ENCODE data around the gene JAG2.

JAG2 gene

DNA sequence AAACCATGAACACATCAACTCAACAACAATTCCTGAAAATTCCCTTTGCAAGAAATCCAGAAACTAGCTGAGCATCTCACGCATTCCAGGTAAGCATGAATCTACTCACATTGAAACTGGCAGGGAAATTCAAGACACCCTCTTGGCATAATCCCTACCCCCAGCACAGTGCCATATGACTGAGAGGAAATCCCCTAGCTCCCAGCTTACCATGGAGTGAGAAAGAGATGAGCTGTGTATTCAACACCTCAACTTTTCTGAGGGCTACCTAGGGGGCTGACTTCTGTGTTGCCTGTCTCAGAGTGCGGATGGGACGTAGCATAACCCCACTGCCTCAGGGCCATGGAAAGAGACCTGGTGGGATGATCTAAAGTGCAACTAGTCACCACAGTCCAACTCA is 65.7 kb downstream of the JAG2 start:
- Histone ChIP-seq H3K9ac (ENCODE audit: insufficient read length, low read depth) (no peak overlapping the region), H3K27me3 (ENCODE audit: insufficient read depth, insufficient read length) (no peaks in the 10 kb centered on the region)

GRCh38 chr14:105102361-105102870 is 66.2 kb downstream of the JAG2 start:
- TF ChIP-seq SUZ12 (IDR thresholded peaks at IDR 0.05; ENCODE audit: extremely low read depth, insufficient read depth, insufficient read length) (no peak), ZNF274 (IDR thresholded peaks at IDR 0.05; ENCODE audit: low read depth, low read length) (no peak), YY1 (IDR thresholded peaks at IDR 0.05; ENCODE audit: insufficient read depth, insufficient read length) (no peak)
- Histone ChIP-seq H3K27me3 (ENCODE audit: insufficient read depth, insufficient read length) (no peaks in the 10 kb centered on the region), H3K9ac (ENCODE audit: insufficient read length, low read depth) (no peak overlapping the region), H3K4me1 (ENCODE audit: insufficient read depth, insufficient read length) (no peaks in the 10 kb centered on the region), H3K9me3 (ENCODE audit: insufficient read depth, low read length) (peaks cover 22% of the 10 kb centered on the region; the same call in 1 of the 2 replicates), H3K4me3 (ENCODE audit: insufficient read length, low read depth) (no peak overlapping the region), H3K36me3 (ENCODE audit: insufficient read depth, insufficient read length, low read length) (no peaks in the 10 kb centered on the region)
- DNase-seq (ENCODE audit: low read depth, low spot score) = no peak

More for the DNA sequence above, 65.7 kb downstream of the JAG2 start:
- Histone ChIP-seq H3K4me1 (ENCODE audit: insufficient read depth, insufficient read length) (no peaks in the 10 kb centered on the region), H3K4me3 (ENCODE audit: insufficient read length, low read depth) (no peak overlapping the region), H3K36me3 (ENCODE audit: insufficient read depth, insufficient read length, low read length) (no peaks in the 10 kb centered on the region), H3K9me3 (ENCODE audit: insufficient read depth, low read length) (peaks cover 22% of the 10 kb centered on the region; the same call in 1 of the 2 replicates)
- no peak for TF ChIP-seq YY1 (IDR thresholded peaks at IDR 0.05; ENCODE audit: insufficient read depth, insufficient read length)
- TF ChIP-seq ZNF274 (IDR thresholded peaks at IDR 0.05; ENCODE audit: low read depth, low read length) = no peak
- TF ChIP-seq SUZ12 (IDR thresholded peaks at IDR 0.05; ENCODE audit: extremely low read depth, insufficient read depth, insufficient read length) = no peak
- no peak for DNase-seq (ENCODE audit: low read depth, low spot score)

- Histone ChIP-seq H3K4me1 (ENCODE audit: insufficient read depth, insufficient read length) (no peaks in the 10 kb centered on the region), H3K36me3 (ENCODE audit: insufficient read depth, insufficient read length, low read length) (no peaks in the 10 kb centered on the region), H3K9ac (ENCODE audit: insufficient read length, low read depth) (no peak overlapping the region), H3K9me3 (ENCODE audit: insufficient read depth, low read length) (peaks cover 22% of the 10 kb centered on the region; the same call in 1 of the 2 replicates), H3K4me3 (ENCODE audit: insufficient read length, low read depth) (no peak overlapping the region), H3K27me3 (ENCODE audit: insufficient read depth, insufficient read length) (no peaks in the 10 kb centered on the region)
- DNase-seq (ENCODE audit: low read depth, low spot score) = no peak
- no peak for TF ChIP-seq YY1 (IDR thresholded peaks at IDR 0.05; ENCODE audit: insufficient read depth, insufficient read length)
- no peak for TF ChIP-seq ZNF274 (IDR thresholded peaks at IDR 0.05; ENCODE audit: low read depth, low read length)
- no peak for TF ChIP-seq SUZ12 (IDR thresholded peaks at IDR 0.05; ENCODE audit: extremely low read depth, insufficient read depth, insufficient read length)
Measured at GRCh38 chr14:105100910-105101309, 67.7 kb downstream of the JAG2 start.

DNA sequence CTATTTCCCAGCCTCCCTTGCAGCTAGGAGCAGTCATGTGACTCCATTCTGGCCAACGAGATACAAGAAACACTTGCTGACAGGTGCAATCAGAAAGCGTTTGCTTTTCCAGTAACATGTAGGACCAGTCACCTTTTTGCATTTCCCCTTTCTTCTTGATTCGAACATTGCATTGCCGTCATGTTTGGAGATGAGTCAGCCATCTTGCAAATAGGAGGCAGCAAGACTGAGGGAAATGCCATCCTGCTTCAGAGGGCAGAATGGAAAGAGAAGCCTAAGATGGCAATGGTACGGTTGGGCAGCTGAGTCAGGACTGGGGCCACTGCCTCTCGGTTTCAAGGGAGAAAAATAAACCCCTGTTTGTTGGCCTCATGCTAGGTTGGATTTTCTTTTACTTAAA is 68.8 kb downstream of the JAG2 start:
- no peak for DNase-seq (ENCODE audit: low read depth, low spot score)
- TF ChIP-seq SUZ12 (IDR thresholded peaks at IDR 0.05; ENCODE audit: extremely low read depth, insufficient read depth, insufficient read length) (no peak), ZNF274 (IDR thresholded peaks at IDR 0.05; ENCODE audit: low read depth, low read length) (no peak), YY1 (IDR thresholded peaks at IDR 0.05; ENCODE audit: insufficient read depth, insufficient read length) (no peak)
- H3K27me3 ChIP-seq (ENCODE audit: insufficient read depth, insufficient read length) = peaks cover 4% of the 10 kb centered on the region
- no peak overlapping the region for H3K9ac ChIP-seq (ENCODE audit: insufficient read length, low read depth)
- peaks cover 22% of the 10 kb centered on the region; the same call in 1 of the 2 replicates for H3K9me3 ChIP-seq (ENCODE audit: insufficient read depth, low read length)
- no peaks in the 10 kb centered on the region for H3K4me1 ChIP-seq (ENCODE audit: insufficient read depth, insufficient read length)
- no peak overlapping the region for H3K4me3 ChIP-seq (ENCODE audit: insufficient read length, low read depth)
- H3K36me3 ChIP-seq (ENCODE audit: insufficient read depth, insufficient read length, low read length) = no peaks in the 10 kb centered on the region

DNA sequence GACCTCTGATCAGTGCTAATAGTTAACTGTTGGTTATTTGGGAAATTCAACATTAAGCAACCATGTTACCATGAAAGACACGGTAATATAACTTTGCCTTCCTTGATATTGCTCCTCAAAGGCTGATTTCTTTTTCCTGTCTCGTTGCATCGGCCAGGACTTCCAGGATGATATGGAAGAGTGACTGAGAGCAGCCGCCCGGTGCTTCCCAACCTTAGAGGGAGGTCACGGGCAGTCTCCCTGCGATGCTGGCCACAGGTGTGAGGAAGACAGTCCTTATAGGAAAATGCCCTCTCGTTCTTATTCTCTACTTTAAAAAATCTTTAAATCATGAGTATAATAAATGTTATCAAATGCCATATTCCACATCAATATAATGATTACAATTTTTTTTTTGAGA is 70.3 kb downstream of the JAG2 start:
- peaks cover 7% of the 10 kb centered on the region for H3K4me1 ChIP-seq (ENCODE audit: insufficient read depth, insufficient read length)
- H3K27me3 ChIP-seq (ENCODE audit: insufficient read depth, insufficient read length) = peaks cover 7% of the 10 kb centered on the region
- peaks cover 22% of the 10 kb centered on the region; the same call in 1 of the 2 replicates for H3K9me3 ChIP-seq (ENCODE audit: insufficient read depth, low read length)
- no peak for DNase-seq (ENCODE audit: low read depth, low spot score)
- no peaks in the 10 kb centered on the region for H3K36me3 ChIP-seq (ENCODE audit: insufficient read depth, insufficient read length, low read length)
- no peak overlapping the region for H3K9ac ChIP-seq (ENCODE audit: insufficient read length, low read depth)
- H3K4me3 ChIP-seq (ENCODE audit: insufficient read length, low read depth) = no peak overlapping the region
- no peak for TF ChIP-seq SUZ12 (IDR thresholded peaks at IDR 0.05; ENCODE audit: extremely low read depth, insufficient read depth, insufficient read length)

DNA sequence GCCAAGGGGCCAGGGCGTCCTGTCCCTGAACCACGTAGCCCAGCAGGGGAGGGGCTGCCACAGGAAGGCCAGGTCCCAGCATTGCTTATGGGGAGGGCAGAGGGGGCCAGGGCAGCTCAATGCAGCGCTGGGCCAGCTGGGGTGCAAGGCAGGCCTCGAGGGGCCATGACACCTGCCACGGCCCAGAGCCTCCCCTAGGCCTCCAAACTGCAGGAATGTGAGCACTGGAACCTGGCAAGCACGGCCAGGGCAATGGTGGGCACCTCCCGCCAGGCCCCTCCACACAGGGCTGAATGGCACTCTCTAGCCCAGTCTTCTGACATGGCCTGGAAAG is 70.8 kb downstream of the JAG2 start:
- H3K9ac ChIP-seq (ENCODE audit: insufficient read length, low read depth) = no peak overlapping the region
- no peaks in the 10 kb centered on the region for H3K36me3 ChIP-seq (ENCODE audit: insufficient read depth, insufficient read length, low read length)
- DNase-seq (ENCODE audit: low read depth, low spot score) = no peak
- TF ChIP-seq ZNF274 (IDR thresholded peaks at IDR 0.05; ENCODE audit: low read depth, low read length) (no peak), YY1 (IDR thresholded peaks at IDR 0.05; ENCODE audit: insufficient read depth, insufficient read length) (no peak), SUZ12 (IDR thresholded peaks at IDR 0.05; ENCODE audit: extremely low read depth, insufficient read depth, insufficient read length) (no peak)
- no peak overlapping the region for H3K4me3 ChIP-seq (ENCODE audit: insufficient read length, low read depth)
- H3K27me3 ChIP-seq (ENCODE audit: insufficient read depth, insufficient read length) = peaks cover 7% of the 10 kb centered on the region
- peaks cover 7% of the 10 kb centered on the region for H3K4me1 ChIP-seq (ENCODE audit: insufficient read depth, insufficient read length)
- H3K9me3 ChIP-seq (ENCODE audit: insufficient read depth, low read length) = peaks cover 22% of the 10 kb centered on the region; the same call in 1 of the 2 replicates

DNA sequence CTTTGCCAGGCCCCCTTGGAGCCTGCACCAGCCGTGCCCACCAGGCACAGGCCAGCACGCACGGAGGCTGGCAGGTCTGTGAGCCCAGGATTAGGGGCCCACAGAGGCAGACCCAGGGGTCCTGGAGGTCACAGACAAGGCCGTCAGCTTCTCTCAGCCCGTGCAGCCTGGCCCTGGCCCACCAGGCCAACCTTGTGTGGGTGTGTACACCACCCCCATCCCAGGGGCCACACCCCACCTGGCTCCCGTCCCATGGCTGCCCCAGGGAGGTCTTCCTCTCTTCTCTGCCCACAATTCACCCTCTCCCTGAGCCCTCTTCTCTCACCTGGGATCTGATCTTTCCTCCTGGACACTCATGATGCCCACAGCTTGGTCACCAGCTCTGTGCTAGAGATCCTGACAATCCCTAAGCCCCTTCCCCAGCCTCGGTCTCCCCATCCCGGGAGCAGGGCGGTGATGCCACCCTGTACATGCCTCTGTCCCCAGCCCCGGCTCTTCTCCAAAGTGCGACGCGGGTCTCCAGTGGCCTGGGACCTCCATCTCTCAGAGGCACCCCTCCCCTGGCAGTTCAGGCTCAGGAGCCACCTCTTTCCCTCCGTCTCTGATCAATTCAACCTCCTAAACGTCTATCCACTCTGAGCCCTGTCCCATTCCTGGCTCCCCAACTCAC is 72.2 kb downstream of the JAG2 start:
- DNase-seq (ENCODE audit: low read depth, low spot score) = no peak
- Histone ChIP-seq H3K4me1 (ENCODE audit: insufficient read depth, insufficient read length) (peaks cover 16% of the 10 kb centered on the region), H3K36me3 (ENCODE audit: insufficient read depth, insufficient read length, low read length) (no peaks in the 10 kb centered on the region), H3K27me3 (ENCODE audit: insufficient read depth, insufficient read length) (peaks cover 7% of the 10 kb centered on the region), H3K9me3 (ENCODE audit: insufficient read depth, low read length) (peaks cover 22% of the 10 kb centered on the region; the same call in 1 of the 2 replicates), H3K4me3 (ENCODE audit: insufficient read length, low read depth) (no peak overlapping the region), H3K9ac (ENCODE audit: insufficient read length, low read depth) (no peak overlapping the region)
- TF ChIP-seq YY1 (IDR thresholded peaks at IDR 0.05; ENCODE audit: insufficient read depth, insufficient read length) (no peak), SUZ12 (IDR thresholded peaks at IDR 0.05; ENCODE audit: extremely low read depth, insufficient read depth, insufficient read length) (no peak), ZNF274 (IDR thresholded peaks at IDR 0.05; ENCODE audit: low read depth, low read length) (no peak)
